Measurements from ENCODE around the gene ZKSCAN2.

The ZKSCAN2 gene
- 8.7 to 13.7 (median 10.9) reads per million in 3 experiments for total RNA-seq

DNA sequence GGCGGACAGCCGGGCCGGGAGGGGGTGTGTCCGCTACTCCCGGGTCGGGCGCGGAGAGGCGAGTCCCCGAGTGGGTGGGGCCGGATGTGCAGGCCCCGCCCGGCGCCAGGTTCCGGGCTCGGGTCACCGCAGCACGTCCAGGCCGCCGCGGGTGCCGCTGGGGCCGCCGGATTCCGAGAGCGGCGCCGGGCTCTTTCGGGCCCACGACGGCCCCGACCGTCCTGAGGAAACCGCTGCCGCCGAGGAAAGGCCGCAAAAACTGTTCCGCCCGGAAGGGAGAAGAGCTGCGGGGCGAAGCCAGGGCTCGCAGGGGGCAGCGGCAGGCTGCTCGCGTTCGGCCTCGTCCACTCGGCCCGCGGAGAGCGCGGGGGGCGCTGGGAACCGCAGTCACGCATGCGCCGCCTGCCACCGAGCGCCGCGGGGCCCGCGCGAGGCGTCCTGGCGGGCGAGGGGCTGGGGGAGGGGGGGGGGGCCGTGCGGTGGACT lies at the start of gene ZKSCAN2:
ZKSCAN2 (minus strand) TSS at position 376 of the 486 bp plus-strand sequence. CDS start 718 bp downstream, outside the sequence.
- peak; percentile 77 for DNase-seq

DNA sequence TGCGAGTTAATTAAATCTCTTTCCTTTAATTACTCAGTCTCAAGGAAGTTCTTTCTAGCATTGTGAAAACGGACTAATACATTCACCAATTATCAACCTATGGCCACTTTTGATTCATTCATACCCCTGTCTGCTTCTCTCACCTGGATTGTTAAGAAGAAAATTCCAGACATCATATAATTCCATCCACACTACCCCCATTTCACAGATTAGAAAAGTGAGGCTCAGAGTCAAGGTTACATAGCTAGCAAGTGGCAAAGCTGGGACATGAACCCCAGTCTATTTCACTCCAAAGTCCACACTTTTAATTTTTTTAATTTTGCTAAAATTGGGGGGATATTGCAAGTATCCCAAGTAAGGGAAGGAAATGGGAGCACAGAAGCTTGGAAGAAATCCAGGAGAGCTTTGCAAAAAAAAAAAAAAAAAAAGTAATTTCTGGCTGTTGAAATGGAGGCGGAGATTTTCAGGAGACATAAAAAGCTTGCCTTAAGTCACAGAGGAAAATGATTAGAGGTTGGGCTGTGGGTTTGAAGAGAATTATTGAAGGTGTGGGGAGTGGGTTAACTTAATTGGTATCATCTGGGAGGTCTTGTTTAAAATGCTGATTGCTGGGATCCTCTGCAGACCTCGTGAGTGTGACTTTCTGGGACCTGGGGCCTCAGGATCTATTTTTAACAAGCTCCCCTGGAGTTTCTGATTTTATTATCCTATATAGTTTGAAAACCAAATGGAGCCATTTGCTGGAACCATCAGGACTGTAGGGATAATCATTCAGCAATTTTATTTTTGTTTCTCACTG lies 42.3 kb upstream of the ZKSCAN2 start:
- no peak for DNase-seq

DNA sequence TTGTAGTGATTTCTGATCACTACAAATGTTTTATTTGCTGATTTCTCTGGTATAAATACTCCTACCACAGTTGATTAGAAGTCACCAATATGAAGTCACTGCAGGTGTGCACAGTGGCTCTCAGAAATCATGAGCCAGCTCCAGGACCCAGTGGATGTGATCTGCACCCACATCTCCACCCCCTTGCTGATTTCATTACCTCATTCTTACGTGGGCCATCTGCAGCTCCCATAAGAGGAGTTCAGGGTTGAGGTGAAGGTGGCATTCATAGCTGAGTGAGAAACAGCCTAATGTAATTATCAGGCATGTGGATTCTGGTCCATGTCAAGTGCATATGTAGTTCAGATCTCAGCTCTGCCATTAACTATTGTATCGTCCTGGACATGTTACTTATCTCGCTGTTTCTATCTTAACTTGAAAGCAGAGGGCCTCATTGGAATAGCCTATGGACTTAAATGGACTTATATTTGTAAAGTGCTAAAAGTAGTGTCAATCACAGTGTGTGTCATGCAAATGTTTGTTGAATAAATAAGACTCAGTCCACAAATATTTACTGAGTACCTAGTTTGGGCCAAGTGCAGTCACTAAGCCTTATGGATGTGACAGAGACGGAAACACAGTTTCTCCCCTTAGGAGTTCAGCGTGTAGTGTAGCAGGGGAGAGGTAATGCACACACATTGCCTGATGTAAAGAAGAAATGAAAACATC lies 40.7 kb upstream of the ZKSCAN2 start:
- no peak for DNase-seq

DNA sequence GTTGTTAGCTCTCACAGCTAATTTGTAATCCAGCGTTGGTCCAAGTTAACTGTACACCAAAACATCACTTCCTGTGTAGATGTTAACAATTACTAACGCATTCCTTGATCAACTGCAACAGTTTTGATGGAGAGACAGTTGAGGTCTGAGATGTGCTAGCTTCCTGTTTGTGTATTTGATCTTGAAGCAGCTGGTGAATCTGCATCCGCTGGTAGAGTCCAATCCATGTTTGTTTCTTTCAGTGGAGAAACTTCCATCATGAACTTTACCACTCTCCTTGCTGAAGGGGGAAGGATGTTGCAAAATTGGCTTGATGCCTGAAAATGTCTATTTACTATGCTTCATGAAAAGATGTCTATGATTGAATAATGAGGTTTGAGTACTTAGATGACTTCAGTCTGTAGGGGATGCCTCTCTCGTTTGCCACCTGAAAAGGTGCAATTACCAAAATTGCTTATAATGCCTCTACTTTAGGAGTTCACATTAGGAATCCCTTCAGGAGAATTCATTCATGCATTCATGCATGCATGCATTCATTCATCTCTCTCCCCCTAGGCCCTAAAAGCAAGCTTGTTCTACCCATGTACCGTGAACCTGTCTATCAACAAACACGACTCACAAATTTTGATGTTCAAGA lies 39.6 kb upstream of the ZKSCAN2 start:
- no peak for DNase-seq

DNA sequence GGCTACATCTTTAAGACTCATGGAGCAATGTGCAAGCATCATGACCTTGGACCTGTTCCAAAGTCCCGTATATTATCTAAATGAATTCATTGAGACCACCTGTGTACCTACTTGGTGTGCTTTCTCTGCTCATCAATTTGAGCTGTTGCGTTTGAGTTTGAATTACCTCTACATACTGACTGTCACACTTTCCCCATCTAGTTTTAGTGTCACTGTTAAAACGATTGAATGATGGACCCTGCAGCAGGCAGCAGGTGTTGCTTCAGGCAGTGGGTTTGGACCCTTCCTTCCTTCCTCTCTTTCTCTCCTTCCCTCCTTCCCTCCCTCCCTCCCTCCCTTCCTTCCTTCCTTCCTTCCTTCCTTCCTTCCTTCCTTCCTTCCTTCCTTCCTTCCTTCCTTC lies 33.9 kb upstream of the ZKSCAN2 start:
- no peak for DNase-seq

DNA sequence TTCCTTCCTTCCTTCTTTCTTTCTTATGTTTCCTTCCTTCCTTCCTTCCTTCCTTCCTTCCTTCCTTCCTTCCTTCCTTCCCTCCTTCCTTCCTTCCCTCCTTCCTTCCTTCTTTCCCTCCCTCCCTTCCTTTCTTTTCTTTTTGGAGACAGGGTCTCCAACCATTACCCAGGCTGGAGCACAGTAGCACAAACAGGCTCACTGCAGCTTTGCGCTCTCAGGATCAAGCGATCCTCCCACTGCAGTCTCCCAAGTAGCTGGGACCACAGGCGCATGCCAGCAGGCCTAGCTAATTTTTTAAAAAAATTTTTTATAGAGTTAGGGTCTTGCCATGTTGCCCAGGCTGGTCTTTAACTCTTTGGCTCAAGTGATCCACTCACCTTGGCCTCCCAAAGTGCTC lies 31.8 kb upstream of the ZKSCAN2 start:
- DNase-seq, result no peak

DNA sequence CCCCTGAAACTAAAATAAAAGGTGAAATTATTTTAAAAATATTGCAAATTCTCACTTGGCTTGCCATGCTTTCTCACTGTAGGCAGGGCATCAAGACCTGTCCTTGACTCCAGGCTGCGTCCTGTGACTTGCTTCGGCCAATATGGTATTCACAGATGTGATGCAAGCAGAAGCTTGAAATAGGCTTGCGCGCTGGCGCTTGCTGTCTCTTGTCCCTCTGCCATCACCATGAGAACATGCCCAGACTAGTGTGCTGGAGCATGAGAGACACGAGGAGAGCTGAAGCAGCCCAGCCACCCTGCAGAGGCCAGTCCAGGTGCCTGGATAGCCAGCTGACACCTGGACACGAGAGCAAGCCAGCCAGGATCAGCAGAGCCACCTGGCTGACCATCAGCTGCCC lies 21.8 kb upstream of the ZKSCAN2 start:
- no peak for DNase-seq

DNA sequence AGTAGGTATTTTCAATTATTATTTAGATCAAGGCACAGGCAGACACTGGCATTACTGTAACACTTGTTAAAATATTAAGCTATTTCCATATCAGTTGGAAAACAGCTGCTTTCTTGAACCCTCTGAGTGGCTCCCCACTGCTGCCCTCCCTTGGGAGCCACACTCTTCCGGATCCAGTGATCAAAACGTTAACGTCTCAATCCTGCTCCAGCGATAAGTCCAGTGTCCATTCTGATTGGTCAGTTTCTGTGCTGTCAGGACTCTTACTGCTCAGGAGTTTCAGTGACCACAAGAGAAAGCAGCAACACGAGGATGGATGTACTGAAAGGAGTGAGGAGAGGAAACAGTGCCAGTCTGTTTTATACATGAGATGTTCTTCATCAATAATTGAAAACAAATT lies 13.8 kb upstream of the ZKSCAN2 start:
- no peak for DNase-seq

DNA sequence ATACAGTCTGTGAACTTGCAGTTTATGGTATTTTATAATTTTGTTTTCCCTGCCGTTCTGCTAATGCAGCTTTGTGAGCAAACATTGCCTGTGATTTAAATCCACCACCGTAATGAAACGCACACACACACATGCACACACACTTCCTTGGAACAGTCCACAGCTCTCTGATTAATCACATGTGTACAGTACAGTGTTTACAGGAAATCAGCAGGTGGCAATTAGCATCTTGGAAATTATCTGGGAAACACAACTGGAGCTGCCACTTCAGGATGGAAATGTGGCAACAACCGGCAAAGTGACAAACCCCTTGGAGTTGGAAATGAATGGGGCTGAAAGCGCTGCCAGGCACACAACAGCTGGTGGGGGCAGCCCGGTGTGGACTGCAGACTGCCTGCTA lies 12.9 kb upstream of the ZKSCAN2 start:
- DNase-seq, result no peak

DNA sequence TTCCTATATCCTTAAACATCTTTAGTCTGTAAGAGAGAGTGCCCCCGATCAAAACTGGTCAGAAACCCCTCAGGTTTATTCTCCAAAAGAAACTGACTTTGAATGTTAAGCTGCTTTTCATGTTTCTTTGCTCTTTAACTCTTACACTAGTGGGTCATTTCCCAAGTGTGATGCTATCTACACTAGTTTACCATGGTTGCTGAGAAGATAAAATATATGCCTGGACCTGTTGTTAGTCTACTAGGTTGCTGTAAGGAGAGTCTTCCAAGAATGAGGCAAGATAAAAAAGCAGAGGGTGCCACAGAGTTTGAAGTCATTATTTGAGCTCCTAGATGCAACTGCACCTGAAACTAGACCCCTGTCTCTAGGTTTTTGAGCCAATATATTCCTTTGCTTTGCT lies 12.2 kb upstream of the ZKSCAN2 start:
- DNase-seq, result no peak

DNA sequence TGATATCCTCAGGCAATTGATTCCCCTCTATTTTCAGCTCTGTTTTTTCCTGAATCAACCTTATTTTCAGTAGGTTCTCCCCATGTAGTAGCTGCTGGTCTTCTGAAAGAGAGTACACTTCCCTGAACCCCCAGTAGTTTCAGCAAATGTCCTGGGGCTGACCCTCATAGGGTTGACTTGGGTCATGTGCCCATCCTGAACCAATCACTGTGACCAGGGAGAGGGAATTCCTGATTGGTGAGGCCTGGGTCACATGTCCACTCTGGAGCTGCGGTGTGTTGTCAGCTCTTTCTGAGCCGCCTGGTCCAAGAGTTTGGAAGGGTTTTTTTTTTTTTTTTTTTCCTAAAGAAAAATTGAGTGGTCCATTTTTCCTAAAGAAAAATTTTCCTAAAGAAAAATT lies 8.3 kb upstream of the ZKSCAN2 start:
- DNase-seq, result no peak

DNA sequence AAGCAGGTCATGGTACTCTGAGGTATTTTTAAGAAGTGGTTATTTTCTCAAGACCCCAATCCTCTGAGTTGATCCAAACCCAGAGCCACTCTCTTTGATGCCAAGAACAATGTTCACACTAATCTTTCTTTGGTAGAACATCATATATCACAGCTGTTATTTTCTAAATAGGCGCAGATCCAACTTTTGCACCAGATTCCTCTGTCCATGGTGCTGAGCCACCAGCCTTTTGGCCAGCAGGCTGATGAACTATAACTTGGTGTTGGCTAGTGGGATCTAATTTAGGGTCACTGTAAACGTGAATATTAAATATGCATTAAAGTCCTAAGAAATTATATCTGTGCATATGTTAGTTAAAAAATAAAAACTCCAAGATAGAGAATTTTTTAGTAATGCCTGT lies 7.0 kb upstream of the ZKSCAN2 start:
- no peak for DNase-seq

DNA sequence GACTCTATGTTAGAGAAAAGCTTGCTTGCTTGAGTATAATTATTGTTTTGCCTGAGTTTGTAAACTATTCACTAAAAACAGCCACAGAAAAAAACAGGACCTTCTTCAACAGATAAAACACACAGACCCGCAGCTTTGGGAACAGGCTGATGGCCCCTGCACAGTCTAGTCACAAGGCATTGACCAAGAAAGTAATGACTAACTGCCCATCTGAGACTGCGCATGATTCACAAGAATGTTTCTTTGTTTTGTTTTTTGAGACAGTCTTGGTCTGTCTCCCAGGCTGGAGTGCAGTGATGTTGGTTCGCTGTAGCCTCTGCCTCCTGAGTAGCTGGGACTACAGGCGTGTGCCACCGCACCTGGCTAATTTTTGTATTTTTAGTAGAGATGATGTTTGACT lies 2.8 kb upstream of the ZKSCAN2 start:
- DNase-seq, result no peak

DNA sequence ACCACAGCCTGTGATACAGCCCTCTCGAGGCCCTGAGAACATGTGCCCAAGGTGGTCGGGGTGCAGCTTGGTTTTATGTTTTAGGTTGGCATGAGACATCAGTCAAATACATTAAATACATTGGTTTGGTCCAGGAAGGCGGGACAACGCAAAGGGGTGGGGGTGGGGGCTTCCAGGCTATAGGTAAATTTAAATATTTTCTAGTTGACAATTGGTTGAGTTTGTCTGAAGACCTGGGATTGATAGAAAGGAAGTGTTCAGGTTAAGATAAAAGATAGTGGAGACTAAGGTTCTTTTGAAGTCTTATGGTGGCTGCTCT lies 1.2 kb upstream of the ZKSCAN2 start:
- DNase-seq, result peak; percentile 16

DNA sequence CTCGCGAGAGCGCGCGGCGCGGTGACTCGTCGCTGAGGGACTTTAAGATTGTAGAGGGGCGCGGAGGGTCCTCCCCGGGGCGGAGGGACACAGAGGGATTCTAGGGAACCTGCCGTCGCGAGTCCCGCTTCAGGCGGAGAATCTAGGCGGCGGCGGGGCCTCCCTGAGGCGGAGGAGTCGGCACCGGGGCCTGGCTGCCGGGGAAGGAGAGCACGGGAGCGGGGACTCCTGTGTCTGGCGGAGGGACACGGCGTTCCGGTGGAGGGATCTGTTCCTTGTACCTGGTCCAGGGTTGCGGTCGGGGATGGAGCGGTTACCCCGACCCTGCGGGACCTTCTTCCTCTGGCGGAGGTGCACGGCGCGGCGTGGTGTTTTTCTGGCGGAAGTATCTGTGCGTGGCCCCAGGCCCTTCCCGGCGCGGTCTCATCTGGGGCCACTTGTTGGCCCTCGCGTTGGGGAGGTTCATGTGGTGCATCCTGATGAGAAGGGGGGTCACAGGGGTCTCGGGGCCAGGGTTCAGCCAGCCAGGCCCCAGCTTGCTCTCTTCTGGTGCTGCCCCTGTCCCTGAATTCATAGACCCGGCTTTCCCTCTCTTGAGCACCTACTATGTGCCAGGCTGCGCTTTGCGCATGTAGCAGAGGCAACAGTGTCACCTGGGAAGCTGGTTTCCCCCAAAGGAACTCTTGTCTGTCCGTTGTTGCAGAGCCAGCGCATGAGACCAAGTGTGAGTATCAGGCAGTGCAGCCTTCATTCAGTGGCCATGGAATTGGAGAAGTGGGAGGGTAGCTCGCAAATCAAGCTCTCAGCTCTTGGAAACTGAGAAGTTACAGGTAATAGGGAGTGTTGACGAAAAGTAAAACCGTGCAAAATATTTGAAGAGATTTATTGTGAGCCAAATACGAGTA lies 563 bp upstream of the ZKSCAN2 start:
- DNase-seq, result peak; percentile 70

DNA sequence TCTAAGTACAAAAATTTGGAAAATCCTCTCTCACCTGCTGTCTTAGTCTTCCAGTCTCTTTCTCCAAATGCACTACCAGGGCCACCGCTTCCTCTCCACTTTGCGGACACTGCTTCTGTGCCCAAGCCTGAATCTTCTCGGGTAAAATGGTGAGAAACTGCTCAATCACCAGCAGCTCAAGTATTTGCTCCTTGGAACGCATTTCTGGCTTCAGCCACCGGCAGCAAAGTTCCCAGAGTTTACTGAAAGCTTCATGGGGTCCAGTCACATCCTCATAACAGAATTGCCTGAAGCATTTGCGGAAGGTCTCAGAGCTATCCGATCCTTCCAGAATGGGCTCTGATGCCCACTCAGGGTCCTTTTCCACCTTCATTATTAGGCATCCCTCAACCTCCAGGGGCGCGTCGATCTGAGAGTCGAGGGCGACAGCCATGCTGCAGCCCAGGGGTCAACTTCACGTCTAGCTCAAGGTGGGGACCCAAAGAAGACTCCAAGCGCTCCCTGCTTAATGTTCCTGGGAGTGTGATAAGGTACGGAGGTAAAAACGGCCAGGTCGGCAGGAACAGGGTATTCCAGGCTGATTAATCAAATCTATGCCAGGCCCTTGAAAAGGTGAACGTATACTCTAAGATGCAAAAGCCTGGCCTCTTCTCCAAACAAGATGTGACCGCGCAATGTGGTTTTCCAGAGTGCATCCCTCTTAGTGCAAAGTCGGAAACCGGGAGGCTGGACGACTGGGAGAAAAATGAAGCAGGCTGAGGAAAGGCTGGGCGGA lies 763 bp downstream of the ZKSCAN2 start:
- DNase-seq, result no peak

DNA sequence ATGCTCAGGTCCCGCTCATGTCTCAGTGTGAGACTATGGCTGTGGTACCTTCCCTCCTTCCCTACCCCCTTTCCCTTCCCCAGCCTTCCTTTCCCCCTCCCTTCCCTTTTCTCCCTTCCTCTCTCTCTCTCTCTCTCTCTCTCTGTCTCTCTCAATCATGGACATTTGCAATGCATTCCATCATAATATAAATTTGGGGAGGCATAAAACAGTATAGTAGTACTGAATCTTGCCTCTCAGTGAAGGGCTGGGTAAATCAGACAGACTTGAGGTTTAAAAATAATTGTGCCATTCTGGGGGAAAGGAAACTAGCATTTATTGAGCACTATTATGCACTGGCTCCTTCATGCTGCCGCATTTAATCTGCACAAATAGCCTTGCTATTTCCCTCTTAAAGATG lies 4.3 kb downstream of the ZKSCAN2 start:
- DNase-seq, result no peak

DNA sequence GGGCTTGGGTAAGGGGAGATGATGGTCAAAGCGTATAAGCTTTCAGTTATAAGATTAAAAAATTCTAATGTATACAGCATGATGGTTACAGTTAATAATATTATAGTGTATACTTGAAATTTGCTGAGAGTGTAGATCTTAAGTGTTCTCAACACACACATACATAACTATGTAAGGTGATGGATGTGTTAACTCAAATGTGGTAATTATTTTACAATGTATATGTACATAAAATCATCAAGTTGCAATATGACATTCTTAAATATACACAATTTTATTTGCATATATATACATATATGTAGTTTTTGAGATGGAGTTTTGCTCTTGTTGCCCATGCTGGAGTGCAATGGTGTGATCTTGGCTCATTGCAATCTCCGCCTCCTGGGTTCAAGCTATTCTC lies 7.2 kb downstream of the ZKSCAN2 start:
- DNase-seq, result no peak

DNA sequence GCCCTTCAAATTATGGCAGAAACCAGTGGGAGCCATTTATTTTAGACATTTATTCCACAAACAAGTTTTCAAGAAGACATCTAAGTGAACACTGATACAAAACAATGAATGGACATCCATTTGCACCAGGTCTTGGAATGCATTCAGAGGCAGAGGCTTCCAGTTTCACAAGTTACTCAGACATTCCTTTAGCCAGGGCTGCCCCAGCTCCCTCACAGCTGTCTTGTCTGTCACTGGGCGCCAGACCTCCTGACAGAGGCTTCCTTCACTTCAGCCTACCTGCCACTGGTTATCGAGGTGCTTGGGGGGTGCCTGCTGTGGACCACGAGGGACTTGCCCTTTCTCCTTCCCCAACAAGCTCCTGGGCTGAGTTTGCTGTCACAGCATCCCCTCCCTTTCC lies 21.7 kb downstream of the ZKSCAN2 start:
- DNase-seq, result no peak

DNA sequence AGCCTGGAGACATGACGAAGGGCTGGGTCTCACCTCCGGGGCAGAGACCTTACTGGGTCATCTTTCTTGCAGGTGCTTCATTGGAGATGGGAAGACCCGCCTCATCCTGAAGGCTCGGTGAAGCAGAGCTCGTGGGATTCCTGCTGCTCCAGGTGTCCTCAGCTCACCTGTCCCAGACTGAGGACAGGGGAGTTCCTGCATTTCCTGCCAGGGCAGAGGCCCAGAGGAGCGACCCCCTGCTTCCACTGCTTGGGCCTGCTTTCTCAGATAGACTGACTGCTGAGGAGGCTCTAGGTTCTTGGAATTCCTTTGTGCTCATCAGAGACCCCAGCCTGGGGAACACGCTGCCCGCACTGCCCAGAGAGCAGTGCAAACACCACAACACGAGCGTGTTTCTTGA lies 29.3 kb downstream of the ZKSCAN2 start:
- no peak for DNase-seq

DNA sequence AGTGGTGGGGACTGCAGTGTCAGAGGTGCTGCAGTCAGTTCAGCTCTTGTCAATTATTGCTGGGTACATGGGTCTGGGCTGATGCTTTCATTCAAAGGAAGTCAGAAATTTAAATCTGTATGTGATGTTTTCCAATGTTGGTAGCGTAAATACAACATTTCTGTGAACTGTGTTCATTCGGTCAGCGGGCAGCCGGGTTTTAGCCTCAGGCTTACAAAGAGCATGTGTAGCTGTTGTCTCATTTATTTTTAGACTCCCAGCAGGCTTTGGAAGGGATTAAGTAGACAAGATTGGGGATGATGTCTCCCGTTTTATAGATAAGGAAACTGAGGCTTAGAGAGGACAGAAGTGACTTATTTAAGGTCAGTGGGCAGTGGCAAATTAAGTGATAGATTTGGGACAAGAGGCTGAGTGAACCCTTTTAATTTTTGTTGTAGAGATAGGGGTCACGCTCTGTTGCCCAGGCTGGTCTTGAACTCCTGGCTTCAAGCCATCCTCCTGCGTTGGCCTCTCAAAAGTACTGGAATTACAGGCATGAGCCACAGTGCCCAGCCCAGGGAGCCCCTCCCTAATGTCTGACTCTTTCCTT lies 32.8 kb downstream of the ZKSCAN2 start:
- DNase-seq, result no peak

DNA sequence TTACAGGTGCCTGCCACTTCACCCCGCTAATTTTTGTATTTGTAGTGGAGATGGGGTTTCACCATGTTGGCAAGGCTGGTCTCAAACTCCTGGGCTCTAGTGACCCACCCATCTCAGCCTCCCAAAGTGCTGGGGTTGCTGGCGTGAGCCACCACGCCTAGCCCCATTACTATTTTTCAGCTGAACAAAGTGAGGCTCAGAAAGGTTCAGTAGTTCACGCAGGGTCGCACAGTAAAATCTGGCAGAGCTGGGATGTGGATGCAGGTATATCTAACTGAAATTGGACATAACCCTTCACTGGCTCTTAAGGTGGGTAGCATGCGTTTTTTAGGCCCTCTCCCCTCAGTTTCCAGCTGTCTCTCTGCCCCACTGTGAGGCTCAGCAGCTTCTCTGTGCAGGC lies 33.7 kb downstream of the ZKSCAN2 start:
- no peak for DNase-seq

Measured in central memory CD4-positive, alpha-beta T cell (primary cell).